ENCODE measurements around the gene PSMD9. TPM values are rescaled to one million over a fixed set of nuclear protein-coding genes. Genes with fewer than 3 reads are reported as not detected.

Gene PSMD9
- total RNA-seq, 1 donor from 2014 or later, result 36.6 TPM

- peaks cover 64% of the 10 kb centered on the region for H3K36me3 ChIP-seq
- TF ChIP-seq CTCF (IDR thresholded peaks at IDR 0.05), result no peak
- ATAC-seq, result peak; percentile 19 to 38
Observed at GRCh38 chr12:121893961-121894460, 5.4 kb downstream of the PSMD9 start.

GRCh38 chr12:121894633-121895032 is 6.0 kb downstream of the PSMD9 start:
- intact Hi-C loops (cut with DNase I), result no loop called here
- DNase-seq (no peak), ATAC-seq (no peak)
- Histone ChIP-seq H3K27me3 (ENCODE audit: low read depth) (no peaks in the 10 kb centered on the region), H3K36me3 (peaks cover 70% of the 10 kb centered on the region), H3K9me3 (no peaks in the 10 kb centered on the region), H3K27ac (no peak overlapping the region), H3K4me3 (no peak overlapping the region), H3K4me1 (peaks cover 20% of the 10 kb centered on the region)
- TF ChIP-seq CTCF (IDR thresholded peaks at IDR 0.05), result no peak

More at GRCh38 chr12:121893961-121894460, 5.4 kb downstream of the PSMD9 start:
- Histone ChIP-seq H3K27me3 (ENCODE audit: low read depth) (no peaks in the 10 kb centered on the region), H3K27ac (no peak overlapping the region), H3K4me1 (peaks cover 25% of the 10 kb centered on the region), H3K9me3 (no peaks in the 10 kb centered on the region), H3K4me3 (no peak overlapping the region)
- intact Hi-C loops (cut with DNase I), result no loop called here
- DNase-seq, result no peak

GRCh38 chr12:121898287-121898686 is 9.7 kb downstream of the PSMD9 start:
- Histone ChIP-seq H3K36me3 (peaks cover 91% of the 10 kb centered on the region), H3K4me1 (peaks cover 9% of the 10 kb centered on the region), H3K9me3 (no peaks in the 10 kb centered on the region), H3K27me3 (ENCODE audit: low read depth) (no peaks in the 10 kb centered on the region), H3K4me3 (no peak overlapping the region), H3K27ac (no peak overlapping the region)
- intact Hi-C loops (cut with DNase I), result no loop called here
- no peak for TF ChIP-seq CTCF (IDR thresholded peaks at IDR 0.05)
- DNase-seq, result no peak
- no peak for ATAC-seq

- DNase-seq (no peak), ATAC-seq (no peak)
- peaks cover 99% of the 10 kb centered on the region for H3K36me3 ChIP-seq
- no peaks in the 10 kb centered on the region for H3K4me1 ChIP-seq
- H3K27ac ChIP-seq, result no peak overlapping the region
- no peaks in the 10 kb centered on the region for H3K9me3 ChIP-seq
- intact Hi-C loops (cut with DNase I), result no loop called here
- no peak for TF ChIP-seq CTCF (IDR thresholded peaks at IDR 0.05)
- H3K4me3 ChIP-seq, result no peak overlapping the region
- H3K27me3 ChIP-seq (ENCODE audit: low read depth), result no peaks in the 10 kb centered on the region
Observed at GRCh38 chr12:121899590-121899989, 11.0 kb downstream of the PSMD9 start.

GRCh38 chr12:121903202-121903601 is 14.6 kb downstream of the PSMD9 start:
- no peaks in the 10 kb centered on the region for H3K9me3 ChIP-seq
- H3K36me3 ChIP-seq, result peaks cover 100% of the 10 kb centered on the region
- no peaks in the 10 kb centered on the region for H3K27me3 ChIP-seq (ENCODE audit: low read depth)
- intact Hi-C loops (cut with DNase I), result no loop called here
- H3K4me3 ChIP-seq, result no peak overlapping the region
- DNase-seq (no peak), ATAC-seq (no peak)
- no peak for TF ChIP-seq CTCF (IDR thresholded peaks at IDR 0.05)
- H3K4me1 ChIP-seq, result no peaks in the 10 kb centered on the region
- no peak overlapping the region for H3K27ac ChIP-seq

- Histone ChIP-seq H3K27me3 (ENCODE audit: low read depth) (no peaks in the 10 kb centered on the region), H3K4me3 (no peak overlapping the region), H3K9me3 (no peaks in the 10 kb centered on the region), H3K4me1 (no peaks in the 10 kb centered on the region), H3K27ac (no peak overlapping the region), H3K36me3 (peaks cover 100% of the 10 kb centered on the region)
- ATAC-seq (no peak), DNase-seq (no peak)
- intact Hi-C loops (cut with DNase I), result no loop called here
- no peak for TF ChIP-seq CTCF (IDR thresholded peaks at IDR 0.05)
Observed at GRCh38 chr12:121905746-121906145, 17.2 kb downstream of the PSMD9 start.
